ENCODE measurements around the gene CD81.
"Not testable (repeated sequence)": the region's sequence is repeated elsewhere in the genome, so short reads cannot be mapped to it uniquely, and the experiment has no call there.

The CD81 gene

GRCh38 chr11:2357651-2358050 is 19.5 kb upstream of the CD81 start:
- not testable (repeated sequence) for DNase-seq

GRCh38 chr11:2358754-2359442 is 18.2 kb upstream of the CD81 start:
- no peak for DNase-seq

- no peak for DNase-seq
Measured at GRCh38 chr11:2359557-2359956, 17.6 kb upstream of the CD81 start.

- DNase-seq = no peak
Measured at GRCh38 chr11:2360081-2360642, 16.9 kb upstream of the CD81 start.

GRCh38 chr11:2361565-2361964 is 15.5 kb upstream of the CD81 start:
- DNase-seq = no peak

GRCh38 chr11:2362414-2362813 is 14.7 kb upstream of the CD81 start:
- DNase-seq = no peak

GRCh38 chr11:2363130-2363529 is 14.0 kb upstream of the CD81 start:
- DNase-seq = no peak

GRCh38 chr11:2363577-2364370 is 13.3 kb upstream of the CD81 start:
- DNase-seq = no peak

- not testable (repeated sequence) for DNase-seq
Measured at GRCh38 chr11:2364386-2364785, 12.7 kb upstream of the CD81 start.

GRCh38 chr11:2365571-2366210 is 11.4 kb upstream of the CD81 start:
- DNase-seq = no peak

GRCh38 chr11:2366276-2366675 is 10.8 kb upstream of the CD81 start:
- no peak for DNase-seq

- DNase-seq = no peak
Measured at GRCh38 chr11:2366733-2367132, 10.4 kb upstream of the CD81 start.

GRCh38 chr11:2367266-2368160 is 9.6 kb upstream of the CD81 start:
- DNase-seq = no peak

GRCh38 chr11:2368178-2368850 is 8.8 kb upstream of the CD81 start:
- DNase-seq = no peak

- DNase-seq = no peak
Measured at GRCh38 chr11:2368851-2369180, 8.3 kb upstream of the CD81 start.

- no peak for DNase-seq
Measured at GRCh38 chr11:2369320-2369719, 7.8 kb upstream of the CD81 start.

GRCh38 chr11:2369896-2370295 is 7.2 kb upstream of the CD81 start:
- DNase-seq = no peak

- DNase-seq = no peak
Measured at GRCh38 chr11:2374456-2375201, 2.5 kb upstream of the CD81 start.

GRCh38 chr11:2375341-2375853 is 1.7 kb upstream of the CD81 start:
- DNase-seq = no peak

GRCh38 chr11:2375964-2376551 is 1.1 kb upstream of the CD81 start:
- DNase-seq = no peak

Measured in effector CD4-positive, alpha-beta T cell (primary cell).